Activated naive CD8-positive, alpha-beta T cell treated with anti-CD3 and anti-CD28 coated beads for 36 hours (primary cell): Measurements from ENCODE around the gene TMOD2. TPM values are rescaled to one million over a fixed set of nuclear protein-coding genes. Genes with fewer than 3 reads are reported as not detected.

Source experiments
- DNase-seq: peaks from one replicate; pipeline ENCODE4 v3.0.0; 2021
- H3K27ac Mint-ChIP-seq: one replicate; pipeline ENCODE4 v1.8.0; 2022; ENCODE audit warnings: mild to moderate bottlenecking, moderate library complexity, mixed read lengths
- H3K27me3 Mint-ChIP-seq: one replicate; pipeline ENCODE4 v1.8.0; 2022; ENCODE audit warnings: mild to moderate bottlenecking, mixed read lengths
- H3K36me3 Mint-ChIP-seq: one replicate; pipeline ENCODE4 v1.8.0; 2021; ENCODE audit warnings: mild to moderate bottlenecking, mixed read lengths
- H3K4me1 Mint-ChIP-seq: one replicate; pipeline ENCODE4 v1.8.0; 2021; ENCODE audit warnings: mixed read lengths
- H3K4me3 Mint-ChIP-seq: one replicate; pipeline ENCODE4 v1.8.0; 2022; ENCODE audit warnings: mild to moderate bottlenecking, moderate library complexity, mixed read lengths
- H3K9me3 Mint-ChIP-seq: one replicate; pipeline ENCODE4 v1.8.0; 2022; ENCODE audit warnings: mixed read lengths
- total RNA-seq, 2 experiments: library from RNA; stranded (reverse); gene quantifications; one replicate each; pipeline ENCODE4 v1.2.3, GENCODE V29; 2021

Gene TMOD2
- 1 to 10 TPM; 4.2 to 4.8 TPM for total RNA-seq

DNA sequence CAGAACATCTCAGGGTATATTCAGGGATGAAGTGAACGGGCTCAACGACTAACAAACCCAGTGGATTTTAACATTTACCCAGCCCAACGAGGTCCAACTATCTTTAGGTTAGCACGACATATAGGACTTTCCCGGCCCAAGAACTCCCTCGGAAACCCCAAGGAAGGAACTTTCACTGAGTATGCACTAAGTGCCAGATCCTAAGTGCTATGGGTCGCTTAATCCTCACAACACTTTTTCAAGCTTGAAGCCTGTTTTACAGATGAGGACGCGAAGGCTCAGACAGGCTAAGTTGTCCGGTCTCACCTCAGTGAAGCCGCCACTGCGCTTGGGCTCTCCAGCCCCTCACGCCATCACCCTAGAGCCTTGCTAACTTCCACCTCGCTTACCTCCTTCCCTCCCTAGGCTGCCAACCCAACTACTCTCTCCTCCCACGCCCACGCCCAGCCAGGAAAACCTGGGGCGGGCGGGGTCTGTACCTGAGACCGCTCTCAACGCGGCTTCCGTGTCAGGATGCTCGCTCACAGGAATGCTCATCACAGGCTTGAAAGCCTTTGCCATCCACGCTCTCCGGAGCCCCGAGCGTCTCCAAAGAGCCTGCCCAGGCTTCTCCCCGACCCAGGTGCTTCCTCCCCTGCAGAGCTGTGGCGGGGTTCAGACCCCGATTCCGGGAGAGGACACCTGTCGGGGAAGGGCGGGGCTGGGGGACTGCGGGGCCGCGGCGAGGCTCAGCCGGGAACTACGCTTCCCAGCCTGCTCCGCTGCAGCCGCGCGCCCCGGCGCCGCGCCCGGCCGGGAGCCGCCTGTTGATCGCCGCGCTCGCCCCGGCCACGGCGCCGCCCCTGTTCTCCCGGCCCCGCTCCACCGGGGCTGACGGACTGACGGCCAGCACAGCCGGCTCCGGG lies at the start of gene TMOD2:
TMOD2 (plus strand) TSS at position 806 of the 905 bp plus-strand sequence. CDS start 14,845 bp downstream, outside the sequence.
- Mint-ChIP-seq H3K9me3 (no peaks in the 10 kb centered on the region), H3K4me1 (peaks cover 16% of the 10 kb centered on the region), H3K4me3 (peak within 1 kb of the TSS; percentile 84), H3K36me3 (peaks cover 3% of the 10 kb centered on the region), H3K27ac (no peak within 1 kb of the TSS), H3K27me3 (peaks cover 3% of the 10 kb centered on the region)
- DNase-seq: peak; percentile 63

DNA sequence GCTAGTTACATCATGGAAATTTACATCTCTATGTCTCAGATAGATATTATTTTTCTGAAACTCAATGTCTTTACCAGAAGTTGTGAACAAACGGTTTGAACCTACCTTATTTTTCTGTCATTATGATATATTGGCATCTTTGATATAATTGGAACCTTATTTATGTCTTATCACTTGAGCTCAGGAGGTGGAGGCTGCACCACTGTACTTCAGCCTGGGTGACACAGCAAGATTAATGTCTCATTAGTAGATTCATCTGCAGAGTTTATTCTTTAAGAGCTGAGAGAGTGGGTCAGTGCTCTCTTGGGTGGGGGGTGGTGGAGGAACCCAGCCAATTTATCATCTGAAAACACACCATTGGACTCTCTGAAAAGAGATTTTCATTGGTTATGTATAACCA lies 48.7 kb upstream of the TMOD2 start:
- H3K9me3 Mint-ChIP-seq: no peaks in the 10 kb centered on the region
- H3K27me3 Mint-ChIP-seq: peaks cover 11% of the 10 kb centered on the region
- no peaks in the 10 kb centered on the region for H3K36me3 Mint-ChIP-seq
- DNase-seq: no peak
- no peak overlapping the region for H3K4me3 Mint-ChIP-seq
- no peaks in the 10 kb centered on the region for H3K4me1 Mint-ChIP-seq
- no peak overlapping the region for H3K27ac Mint-ChIP-seq

DNA sequence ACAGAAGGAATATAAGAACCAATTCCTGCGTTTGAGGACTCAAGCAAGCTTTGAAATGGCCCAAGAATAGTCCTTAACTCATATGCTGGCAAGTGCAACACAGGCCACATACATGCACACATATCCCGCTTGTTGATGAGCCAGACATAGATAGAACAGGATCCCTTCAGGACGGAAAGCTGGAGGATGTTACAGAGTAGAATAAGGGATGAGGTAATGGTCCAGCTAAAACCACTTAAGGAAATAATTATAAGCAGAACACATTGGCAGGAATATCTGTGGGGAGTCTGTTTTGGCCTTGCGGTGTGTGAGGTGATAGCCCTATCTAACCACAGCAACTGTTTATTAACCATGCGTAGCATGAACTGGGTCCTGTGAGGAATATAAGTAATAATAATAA lies 45.1 kb upstream of the TMOD2 start:
- DNase-seq: no peak
- Mint-ChIP-seq H3K27me3 (peaks cover 7% of the 10 kb centered on the region), H3K4me3 (no peak overlapping the region), H3K27ac (no peak overlapping the region), H3K9me3 (no peaks in the 10 kb centered on the region), H3K4me1 (no peaks in the 10 kb centered on the region), H3K36me3 (no peaks in the 10 kb centered on the region)

DNA sequence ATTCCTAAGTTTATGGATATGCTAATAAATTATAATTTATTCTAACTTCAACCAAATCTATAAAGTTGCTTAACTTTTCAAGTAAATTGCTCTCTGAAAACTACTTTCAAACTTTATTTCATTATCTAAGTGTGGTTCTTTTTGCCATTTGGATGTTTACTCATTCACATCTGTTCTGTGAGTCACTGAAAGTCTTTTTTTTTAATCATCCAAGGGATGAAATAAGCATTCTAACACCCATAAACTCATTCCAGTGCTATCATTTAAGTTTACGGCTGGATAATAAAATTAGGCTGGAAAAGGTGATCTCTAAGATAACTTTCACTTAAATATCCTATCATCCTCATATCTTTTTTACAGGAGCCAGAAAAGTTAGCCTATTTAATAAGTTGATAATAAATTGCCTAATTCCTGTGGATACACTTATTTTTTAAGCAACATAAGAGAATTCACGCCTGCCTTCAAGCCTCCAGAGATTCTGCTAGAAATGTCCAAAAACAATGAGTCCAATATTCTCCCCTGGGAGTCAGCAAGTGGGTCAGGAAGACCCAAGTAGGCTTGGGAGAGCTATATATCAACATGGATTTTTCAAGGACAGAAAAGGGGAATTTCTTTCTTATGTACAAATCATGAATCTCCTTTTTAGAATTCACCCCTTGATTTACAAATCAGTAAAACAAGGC lies 44.3 kb upstream of the TMOD2 start:
- no peak overlapping the region for H3K27ac Mint-ChIP-seq
- peaks cover 7% of the 10 kb centered on the region for H3K27me3 Mint-ChIP-seq
- H3K4me3 Mint-ChIP-seq: no peak overlapping the region
- H3K36me3 Mint-ChIP-seq: no peaks in the 10 kb centered on the region
- H3K9me3 Mint-ChIP-seq: no peaks in the 10 kb centered on the region
- no peaks in the 10 kb centered on the region for H3K4me1 Mint-ChIP-seq
- no peak for DNase-seq

DNA sequence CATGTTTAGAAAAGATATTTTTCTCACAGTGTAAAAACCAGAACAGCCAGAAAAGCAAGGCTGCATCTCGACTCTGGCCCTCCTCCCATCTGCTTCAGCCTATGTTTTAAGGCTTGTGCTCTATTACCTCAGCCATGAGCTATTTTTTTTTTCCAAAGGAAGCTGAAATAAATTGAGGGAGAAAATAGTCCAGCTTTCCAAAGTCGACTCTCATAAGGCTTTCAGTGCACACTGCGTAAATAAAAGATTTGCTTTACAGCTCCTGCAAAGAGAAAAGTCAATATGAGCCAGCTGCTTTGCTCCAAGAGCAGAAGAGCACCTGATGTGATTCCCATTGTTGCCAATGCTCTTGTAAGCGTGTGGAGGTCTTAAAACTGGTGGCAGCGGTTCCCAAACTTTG lies 43.4 kb upstream of the TMOD2 start:
- Mint-ChIP-seq H3K27ac (no peak overlapping the region), H3K36me3 (no peaks in the 10 kb centered on the region), H3K27me3 (peaks cover 3% of the 10 kb centered on the region), H3K4me1 (no peaks in the 10 kb centered on the region), H3K9me3 (no peaks in the 10 kb centered on the region), H3K4me3 (no peak overlapping the region)
- DNase-seq: no peak

DNA sequence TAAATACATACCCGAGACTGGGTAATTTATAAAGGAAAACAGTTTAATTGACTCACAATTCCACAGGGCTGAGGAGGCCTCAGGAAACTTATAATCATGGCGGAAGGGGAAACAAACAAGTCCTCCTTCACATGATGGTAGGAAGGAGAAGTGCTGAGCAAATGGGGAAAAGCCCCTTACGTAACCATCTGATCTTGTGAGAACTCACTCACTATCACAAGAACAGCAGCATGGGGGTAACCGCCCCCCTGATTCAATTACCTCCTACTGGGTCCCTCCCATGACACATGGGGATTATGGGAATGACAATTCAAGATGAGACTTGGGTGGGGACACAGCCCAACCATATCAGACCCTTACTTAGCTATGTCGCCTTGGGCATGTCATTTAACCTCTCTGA lies 42.4 kb upstream of the TMOD2 start:
- H3K36me3 Mint-ChIP-seq: no peaks in the 10 kb centered on the region
- H3K4me3 Mint-ChIP-seq: no peak overlapping the region
- H3K27ac Mint-ChIP-seq: no peak overlapping the region
- no peaks in the 10 kb centered on the region for H3K9me3 Mint-ChIP-seq
- peaks cover 3% of the 10 kb centered on the region for H3K27me3 Mint-ChIP-seq
- H3K4me1 Mint-ChIP-seq: no peaks in the 10 kb centered on the region
- DNase-seq: no peak

DNA sequence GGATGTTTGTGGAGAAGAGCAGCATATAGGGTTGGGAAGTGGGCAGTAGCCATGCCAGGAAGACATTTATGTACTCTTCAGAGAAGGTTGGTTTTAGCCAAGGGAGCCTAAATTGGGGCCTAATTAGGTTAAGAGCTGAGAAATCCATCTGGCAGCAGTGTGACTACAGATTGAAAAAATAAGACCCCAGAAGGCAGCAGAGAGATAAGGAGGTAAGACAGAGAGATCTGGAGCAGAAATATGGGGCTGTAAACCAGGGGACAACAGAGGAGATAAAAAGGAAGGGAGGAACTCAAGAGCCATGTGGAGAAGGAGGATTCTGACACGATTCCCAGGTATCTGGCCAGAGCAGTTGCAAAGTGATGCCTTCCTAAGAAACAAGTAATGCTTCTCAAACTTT lies 37.2 kb upstream of the TMOD2 start:
- no peaks in the 10 kb centered on the region for H3K36me3 Mint-ChIP-seq
- no peaks in the 10 kb centered on the region for H3K27me3 Mint-ChIP-seq
- no peaks in the 10 kb centered on the region for H3K9me3 Mint-ChIP-seq
- DNase-seq: no peak
- H3K4me1 Mint-ChIP-seq: peaks cover 3% of the 10 kb centered on the region
- H3K27ac Mint-ChIP-seq: no peak overlapping the region
- H3K4me3 Mint-ChIP-seq: no peak overlapping the region

DNA sequence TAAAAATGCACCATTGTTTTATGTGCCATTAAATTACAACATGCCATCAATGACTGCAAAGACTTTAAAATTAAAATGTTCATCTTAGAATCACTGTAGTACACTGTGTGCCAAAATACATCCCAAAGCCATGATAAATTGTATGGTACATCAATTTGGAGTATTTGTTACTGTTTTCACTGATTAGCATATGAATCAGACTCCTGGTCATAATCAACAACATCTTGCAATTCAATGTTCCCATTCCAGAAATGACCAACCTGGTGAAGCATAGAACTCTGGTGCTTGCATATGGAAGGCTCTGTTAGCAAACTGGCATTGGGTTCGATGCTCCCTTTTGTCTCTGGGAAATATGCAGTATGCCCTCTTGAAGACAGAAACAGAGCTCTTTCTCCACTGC lies 36.5 kb upstream of the TMOD2 start:
- no peaks in the 10 kb centered on the region for H3K27me3 Mint-ChIP-seq
- H3K27ac Mint-ChIP-seq: no peak overlapping the region
- no peak overlapping the region for H3K4me3 Mint-ChIP-seq
- no peaks in the 10 kb centered on the region for H3K36me3 Mint-ChIP-seq
- DNase-seq: no peak
- peaks cover 3% of the 10 kb centered on the region for H3K4me1 Mint-ChIP-seq
- H3K9me3 Mint-ChIP-seq: no peaks in the 10 kb centered on the region

DNA sequence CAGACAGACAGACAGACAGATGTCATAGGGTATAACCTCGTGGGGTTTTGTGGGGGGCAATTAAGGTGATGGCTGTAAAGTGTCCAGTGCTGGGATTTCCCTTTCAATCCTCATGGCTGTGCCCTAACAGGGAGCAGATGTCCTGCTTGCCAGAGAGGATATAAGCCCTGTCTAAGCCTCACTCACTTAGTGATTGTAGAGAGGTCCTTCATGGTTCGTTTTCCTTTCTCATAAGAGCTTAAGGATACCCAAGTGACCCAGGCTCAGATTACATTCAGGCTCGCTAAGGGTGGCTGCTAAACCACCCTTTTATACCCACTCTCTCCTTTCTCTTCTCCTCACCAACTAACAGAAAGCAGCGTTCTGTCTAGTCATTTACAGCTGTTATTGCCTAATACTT lies 33.2 kb upstream of the TMOD2 start:
- Mint-ChIP-seq H3K27ac (no peak overlapping the region), H3K4me3 (no peak overlapping the region), H3K9me3 (no peaks in the 10 kb centered on the region), H3K4me1 (peaks cover 18% of the 10 kb centered on the region), H3K36me3 (peaks cover 15% of the 10 kb centered on the region), H3K27me3 (no peaks in the 10 kb centered on the region)
- no peak for DNase-seq

DNA sequence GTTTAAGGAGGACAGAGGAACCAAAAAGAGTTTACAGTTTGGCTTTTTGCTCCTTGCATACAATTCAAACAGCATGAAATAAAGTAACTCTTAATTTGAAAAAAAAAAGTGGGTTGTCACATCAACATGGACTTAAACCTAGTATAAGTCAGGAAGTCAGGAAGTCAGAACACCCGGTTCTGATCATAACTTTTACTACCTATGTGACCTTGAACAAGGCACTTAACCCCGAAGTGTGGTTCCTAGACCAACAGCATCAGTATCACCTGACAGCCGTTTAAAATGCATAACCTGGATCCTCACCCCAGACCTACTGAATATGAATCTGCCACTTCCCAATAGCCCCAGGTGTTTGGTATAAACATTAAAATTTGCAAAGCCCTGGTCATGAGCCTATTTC lies 32.7 kb upstream of the TMOD2 start:
- no peak overlapping the region for H3K4me3 Mint-ChIP-seq
- DNase-seq: no peak
- H3K27ac Mint-ChIP-seq: no peak overlapping the region
- peaks cover 18% of the 10 kb centered on the region for H3K4me1 Mint-ChIP-seq
- peaks cover 15% of the 10 kb centered on the region for H3K36me3 Mint-ChIP-seq
- H3K27me3 Mint-ChIP-seq: no peaks in the 10 kb centered on the region
- H3K9me3 Mint-ChIP-seq: no peaks in the 10 kb centered on the region

DNA sequence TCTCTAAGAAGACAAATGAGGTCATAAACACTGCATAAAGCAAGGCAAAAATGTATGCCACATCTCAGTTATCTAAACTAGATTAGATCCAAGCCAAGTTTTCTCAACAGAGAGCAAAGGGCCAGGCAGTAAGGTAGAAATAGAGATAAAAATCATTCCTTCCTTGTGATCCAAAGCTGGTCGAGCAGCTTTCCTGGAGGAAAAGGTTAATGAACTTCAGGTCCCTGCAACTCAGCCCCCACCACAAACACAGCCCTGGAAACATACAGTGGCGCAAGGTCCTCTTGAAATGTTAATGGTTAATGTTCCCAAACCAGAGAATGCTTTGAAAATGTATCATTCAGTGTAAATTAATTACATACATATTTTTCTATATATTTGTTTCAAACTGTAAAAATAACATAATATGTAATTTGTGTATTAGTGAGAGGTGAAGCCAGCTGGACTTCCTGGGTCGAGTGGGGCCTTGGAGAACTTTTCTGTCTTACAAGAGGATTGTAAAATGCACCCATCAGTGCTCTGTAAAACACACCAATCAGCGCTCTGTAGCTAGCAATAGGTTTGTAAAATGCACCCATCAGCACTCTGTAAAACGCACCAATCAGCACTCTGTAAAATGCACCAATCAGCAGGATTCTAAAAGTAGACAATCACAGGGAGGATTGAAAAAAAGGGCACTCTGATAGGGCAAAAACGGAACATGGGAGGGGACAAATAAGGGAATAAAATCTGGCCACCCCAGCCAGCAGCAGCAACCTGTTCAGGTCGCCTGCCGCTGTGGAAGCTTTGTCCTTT lies 31.0 kb upstream of the TMOD2 start:
- Mint-ChIP-seq H3K36me3 (peaks cover 18% of the 10 kb centered on the region), H3K4me3 (no peak overlapping the region), H3K4me1 (peaks cover 29% of the 10 kb centered on the region), H3K9me3 (no peaks in the 10 kb centered on the region), H3K27me3 (no peaks in the 10 kb centered on the region), H3K27ac (no peak overlapping the region)
- no peak for DNase-seq

DNA sequence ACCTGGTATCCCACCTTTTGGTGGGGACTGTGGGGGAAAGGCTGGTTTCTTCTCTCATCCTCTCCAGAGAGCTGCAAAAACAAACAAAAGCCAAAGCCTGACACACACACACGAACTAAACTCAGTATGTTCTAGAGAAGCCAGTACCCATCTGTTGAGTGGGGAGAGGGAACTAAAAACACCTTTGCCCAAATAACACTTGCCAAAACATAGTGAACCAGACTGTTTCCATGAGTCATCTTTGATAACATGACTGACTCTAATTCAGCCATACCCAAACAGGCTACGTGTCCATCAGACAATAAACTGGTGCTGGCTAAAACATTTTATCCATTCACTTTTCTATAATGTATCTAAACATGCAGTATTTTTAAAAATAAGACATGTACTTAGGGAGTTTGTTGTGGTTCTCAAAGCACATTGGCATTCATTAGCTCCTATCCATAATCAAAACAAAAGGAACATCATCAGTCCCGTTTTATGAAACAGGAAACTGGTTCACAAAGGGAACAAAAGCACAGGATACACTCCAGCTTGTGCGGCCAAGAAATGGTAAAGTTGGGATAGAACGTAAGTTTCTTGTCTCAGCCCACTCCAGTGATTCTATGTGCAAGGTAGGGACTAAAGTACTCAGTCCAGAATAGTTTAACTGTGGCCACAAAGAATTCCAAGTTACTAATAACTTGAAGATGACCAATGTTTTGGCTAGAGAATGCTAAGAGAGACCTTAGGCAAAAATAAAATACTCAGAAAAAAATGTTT lies 30.0 kb upstream of the TMOD2 start:
- Mint-ChIP-seq H3K27ac (no peak overlapping the region), H3K36me3 (peaks cover 18% of the 10 kb centered on the region), H3K4me1 (peaks cover 38% of the 10 kb centered on the region)

DNA sequence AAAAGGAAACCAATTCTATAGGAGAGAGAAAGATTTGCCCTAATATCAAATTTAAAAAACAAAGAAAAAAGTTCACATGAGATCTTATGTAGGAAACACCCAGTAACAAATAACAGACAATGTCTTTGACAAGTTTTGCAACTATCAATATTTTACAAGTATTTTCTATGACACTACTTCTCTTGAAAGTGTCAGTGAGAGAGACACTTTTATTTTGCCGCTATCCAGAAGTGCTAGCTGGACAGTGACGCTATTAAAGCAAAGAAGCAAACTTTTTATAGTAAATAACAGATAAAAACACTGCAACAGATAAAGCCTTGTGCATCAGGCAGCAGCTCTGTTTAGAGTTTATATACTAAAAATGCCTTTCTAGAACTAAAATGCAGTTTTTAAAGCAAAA lies 27.2 kb upstream of the TMOD2 start:
- Mint-ChIP-seq H3K4me1 (peaks cover 55% of the 10 kb centered on the region), H3K27me3 (no peaks in the 10 kb centered on the region), H3K9me3 (no peaks in the 10 kb centered on the region), H3K4me3 (no peak overlapping the region), H3K36me3 (peaks cover 23% of the 10 kb centered on the region), H3K27ac (no peak overlapping the region)
- no peak for DNase-seq

More for the DNA sequence above, 30.0 kb upstream of the TMOD2 start:
- H3K9me3 Mint-ChIP-seq: no peaks in the 10 kb centered on the region
- no peak for DNase-seq
- H3K4me3 Mint-ChIP-seq: no peak overlapping the region
- no peaks in the 10 kb centered on the region for H3K27me3 Mint-ChIP-seq

DNA sequence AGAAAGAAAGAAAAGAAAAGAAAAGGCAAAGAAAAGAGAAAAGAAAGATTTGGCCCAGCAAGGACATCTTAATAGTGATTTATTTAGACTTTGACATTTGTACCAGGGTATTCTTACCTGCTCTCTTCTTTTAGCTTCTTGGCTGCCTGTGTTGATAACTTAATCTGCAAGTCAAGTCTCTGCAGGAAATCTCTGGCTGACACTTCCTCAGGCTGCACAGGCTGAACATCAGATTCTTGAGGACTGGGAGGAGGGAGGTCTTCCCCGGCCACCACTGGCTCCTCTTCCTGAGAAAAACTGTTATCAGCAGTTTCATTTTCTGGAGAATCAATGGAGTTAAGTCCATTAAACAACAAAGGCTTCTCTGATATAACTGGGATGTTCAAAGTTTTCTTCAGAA lies 26.7 kb upstream of the TMOD2 start:
- peaks cover 25% of the 10 kb centered on the region for H3K36me3 Mint-ChIP-seq
- H3K4me1 Mint-ChIP-seq: peaks cover 57% of the 10 kb centered on the region
- H3K27me3 Mint-ChIP-seq: no peaks in the 10 kb centered on the region
- H3K9me3 Mint-ChIP-seq: no peaks in the 10 kb centered on the region
- no peak overlapping the region for H3K4me3 Mint-ChIP-seq
- H3K27ac Mint-ChIP-seq: no peak overlapping the region
- no peak for DNase-seq
